A549 (cell line): ENCODE results near the gene SYT15.

ENCODE experiments used
- BHLHE40 ChIP-seq: IDR thresholded peaks from 2 replicates; pipeline ENCODE4 v1.6.1; 2012; ENCODE audit warnings: low read depth, low read length, inconsistent platforms
- CHD4 ChIP-seq: fragments of 200-600 bp; sonication (generic); IDR thresholded peaks from 2 replicates; pipeline ENCODE4 v1.6.1; 2016; ENCODE audit warnings: antibody characterized with exemption, mild to moderate bottlenecking, borderline replicate concordance
- EHMT2 ChIP-seq: fragments of 200-600 bp; sonication (generic); IDR thresholded peaks from 2 replicates; pipeline ENCODE4 v1.6.1; 2016; ENCODE audit warnings: antibody characterized with exemption, low read depth, mild to moderate bottlenecking, moderate library complexity
- EP300 ChIP-seq, 2 experiments: fragments of >200 bp; sonication (Bioruptor Twin); formaldehyde crosslinking; IDR thresholded peaks; 2 replicates in 1 of 2; 3 replicates in 1 of 2; pipeline ENCODE4 v1.6.1; 2016 to 2017
- ESRRA ChIP-seq: fragments of 150-350 bp; IDR thresholded peaks from 2 replicates; pipeline ENCODE4 v1.6.1; 2014; ENCODE audit warnings: mild to moderate bottlenecking, low read length, borderline replicate concordance
- HOXA7 ChIP-seq: fragments of 250-450 bp; sonication (Bioruptor Pico); IDR thresholded peaks from 2 replicates; pipeline ENCODE4 v1.5.0; 2020; ENCODE audit warnings: mild to moderate bottlenecking, moderate library complexity
- HOXB5 ChIP-seq: fragments of 250-450 bp; sonication (Bioruptor Pico); IDR thresholded peaks from 2 replicates; pipeline ENCODE4 v1.5.0; 2020; ENCODE audit warnings: mild to moderate bottlenecking, moderate library complexity
- JUN ChIP-seq, 2 experiments: fragments of >200 bp; sonication (Bioruptor Twin); formaldehyde crosslinking; IDR thresholded peaks; 2 replicates in 1 of 2; 3 replicates in 1 of 2; pipeline ENCODE4 v1.6.1; 2016 to 2017
- JUNB ChIP-seq: fragments of >200 bp; sonication (Bioruptor Twin); formaldehyde crosslinking; IDR thresholded peaks from 2 replicates; pipeline ENCODE4 v1.6.1; 2016
- NFE2L2 ChIP-seq: fragments of 150-350 bp; conservative IDR thresholded peaks from 2 replicates; pipeline ENCODE4 v1.6.1; 2014; ENCODE audit warnings: low read length
- POLR2A ChIP-seq: IDR thresholded peaks from 2 replicates; pipeline ENCODE4 v1.6.1; 2012; ENCODE audit warnings: mild to moderate bottlenecking, low read length
- ZC3H11A ChIP-seq: fragments of 450-650 bp; IDR thresholded peaks from 2 replicates; pipeline ENCODE4 v1.6.1; 2014; ENCODE audit warnings: antibody characterized with exemption, mild to moderate bottlenecking
- TF ChIP-seq, protein P1 (sequence below): fragments of >200 bp; sonication (Bioruptor Twin); formaldehyde crosslinking; IDR thresholded peaks from 3 replicates; pipeline ENCODE4 v1.5.1; 2016
- TF ChIP-seq, protein P2 (sequence below): fragments of >200 bp; sonication (Bioruptor Twin); formaldehyde crosslinking; IDR thresholded peaks from 3 replicates; pipeline ENCODE4 v1.6.1; 2016

DNA sequence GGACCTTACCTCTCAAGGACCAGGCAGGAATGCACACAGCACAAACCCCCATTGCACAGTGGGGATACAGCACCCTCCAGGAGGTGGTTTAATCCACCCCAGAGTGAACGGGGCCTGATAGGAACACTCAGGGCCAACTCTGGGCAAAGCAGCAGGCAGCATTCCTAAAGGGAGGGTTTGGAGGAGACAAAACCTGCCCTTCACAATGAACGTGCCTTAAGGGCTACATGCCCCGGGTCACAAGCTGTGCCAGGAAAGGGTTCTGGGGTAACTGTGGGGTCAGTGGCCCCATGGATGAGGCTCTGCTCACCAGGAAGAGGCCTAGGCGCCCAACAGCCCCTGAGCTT, 23.6 kb upstream of the SYT15 start:
- TF ChIP-seq, protein P1, sequence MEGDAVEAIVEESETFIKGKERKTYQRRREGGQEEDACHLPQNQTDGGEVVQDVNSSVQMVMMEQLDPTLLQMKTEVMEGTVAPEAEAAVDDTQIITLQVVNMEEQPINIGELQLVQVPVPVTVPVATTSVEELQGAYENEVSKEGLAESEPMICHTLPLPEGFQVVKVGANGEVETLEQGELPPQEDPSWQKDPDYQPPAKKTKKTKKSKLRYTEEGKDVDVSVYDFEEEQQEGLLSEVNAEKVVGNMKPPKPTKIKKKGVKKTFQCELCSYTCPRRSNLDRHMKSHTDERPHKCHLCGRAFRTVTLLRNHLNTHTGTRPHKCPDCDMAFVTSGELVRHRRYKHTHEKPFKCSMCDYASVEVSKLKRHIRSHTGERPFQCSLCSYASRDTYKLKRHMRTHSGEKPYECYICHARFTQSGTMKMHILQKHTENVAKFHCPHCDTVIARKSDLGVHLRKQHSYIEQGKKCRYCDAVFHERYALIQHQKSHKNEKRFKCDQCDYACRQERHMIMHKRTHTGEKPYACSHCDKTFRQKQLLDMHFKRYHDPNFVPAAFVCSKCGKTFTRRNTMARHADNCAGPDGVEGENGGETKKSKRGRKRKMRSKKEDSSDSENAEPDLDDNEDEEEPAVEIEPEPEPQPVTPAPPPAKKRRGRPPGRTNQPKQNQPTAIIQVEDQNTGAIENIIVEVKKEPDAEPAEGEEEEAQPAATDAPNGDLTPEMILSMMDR = no peak
- TF ChIP-seq ESRRA (no peak), EP300 (IDR thresholded peaks at IDR 0.05) (no peak), JUN (IDR thresholded peaks at IDR 0.05) (no peak), CHD4 (no peak), JUNB (no peak), POLR2A (no peak), BHLHE40 (no peak), EHMT2 (no peak), NFE2L2 (no peak), HOXB5 (CRISPR knock-in tag) (no peak), HOXA7 (CRISPR knock-in tag) (no peak), ZC3H11A (no peak)
- TF ChIP-seq, protein P2, sequence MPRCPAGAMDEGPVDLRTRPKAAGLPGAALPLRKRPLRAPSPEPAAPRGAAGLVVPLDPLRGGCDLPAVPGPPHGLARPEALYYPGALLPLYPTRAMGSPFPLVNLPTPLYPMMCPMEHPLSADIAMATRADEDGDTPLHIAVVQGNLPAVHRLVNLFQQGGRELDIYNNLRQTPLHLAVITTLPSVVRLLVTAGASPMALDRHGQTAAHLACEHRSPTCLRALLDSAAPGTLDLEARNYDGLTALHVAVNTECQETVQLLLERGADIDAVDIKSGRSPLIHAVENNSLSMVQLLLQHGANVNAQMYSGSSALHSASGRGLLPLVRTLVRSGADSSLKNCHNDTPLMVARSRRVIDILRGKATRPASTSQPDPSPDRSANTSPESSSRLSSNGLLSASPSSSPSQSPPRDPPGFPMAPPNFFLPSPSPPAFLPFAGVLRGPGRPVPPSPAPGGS = no peak; the same call in 2 of the 3 replicates
